B cell (primary cell): ENCODE data around the gene CA7. TPM values are rescaled to one million over a fixed set of nuclear protein-coding genes. Genes with fewer than 3 reads are reported as not detected.

Experiments
- ATAC-seq: fragments of 200-7000 bp; cut with Tn5 transposase; one replicate; pipeline ENCODE4 v1.10.0; 2021; ENCODE audit warnings: low read depth, mild to moderate bottlenecking, moderate number of reproducible peaks, moderate library complexity
- CTCF ChIA-PET: fragments of 350-600 bp; sonication (Branson Sonifier 250); formaldehyde crosslinking; loops from one replicate; lab custom pipeline; 2021; ENCODE audit warnings: antibody characterized with exemption, inconsistent platforms; lab: Charles Lee
- POLR2A ChIA-PET: fragments of 350-600 bp; sonication (Branson Sonifier 250); formaldehyde crosslinking; loops from one replicate; lab custom pipeline; 2021; ENCODE audit warnings: antibody characterized with exemption; lab: Charles Lee
- DNase-seq: peaks from one replicate; pipeline ENCODE4 v3.0.0; 2013
- H2AFZ ChIP-seq: 2 replicates; pipeline ENCODE4 v1.6.1; 2012; ENCODE audit warnings: mild to moderate bottlenecking, low read depth, low read length; ENCODE audit not compliant: insufficient read depth, poor library complexity, severe bottlenecking
- H3K27ac ChIP-seq, 2 donors: 1 replicate in 1 of 2; 2 replicates in 1 of 2; pipeline ENCODE4 v1.5.1; 2012 to 2013; ENCODE audit warnings: low read length in 2 of 2, mild to moderate bottlenecking in 2 of 2, moderate library complexity in 1 of 2
- H3K27me3 ChIP-seq, 4 experiments: fragments of 200-600 bp in 1 of 4; sonication (generic) in 1 of 4; replicated peaks in 1 of 4; 1 replicate in 2 of 4; 2 replicates in 2 of 4; pipeline versions ENCODE4 v1.6.1 to v1.7.0; 2013 to 2016; ENCODE audit warnings: low read length in 3 of 4, mild to moderate bottlenecking in 2 of 4, mixed read lengths in 1 of 4, moderate library complexity in 1 of 4; ENCODE audit not compliant: insufficient read depth in 4 of 4, control insufficient read depth in 3 of 4; ENCODE audit errors: control extremely low read depth in 1 of 4
- H3K36me3 ChIP-seq, 2 experiments: replicated peaks in 1 of 2; 1 replicate in 1 of 2; 2 replicates in 1 of 2; pipeline versions ENCODE4 v1.6.1 to v1.7.1; 2013; ENCODE audit warnings: low read length in 1 of 2; ENCODE audit not compliant: insufficient read depth in 2 of 2, control insufficient read depth in 1 of 2; ENCODE audit errors: control extremely low read depth in 1 of 2, extremely low read depth in 1 of 2
- H3K4me1 ChIP-seq, 2 donors: fragments of 200-600 bp in 1 of 2; sonication (generic) in 1 of 2; 1 replicate in 1 of 2; 2 replicates in 1 of 2; pipeline versions ENCODE4 v1.5.1 to v1.6.1; 2013 to 2017; ENCODE audit warnings: low read length in 2 of 2; ENCODE audit not compliant: control insufficient read depth in 2 of 2, insufficient read depth in 2 of 2
- H3K4me2 ChIP-seq: replicated peaks from 2 replicates; pipeline ENCODE3; 2012; ENCODE audit warnings: mild to moderate bottlenecking, low read depth, low read length; ENCODE audit not compliant: poor library complexity, severe bottlenecking
- H3K4me3 ChIP-seq, 5 experiments: fragments of 200-600 bp in 1 of 5; sonication (generic) in 1 of 5; 1 replicate in 3 of 5; 2 replicates in 2 of 5; pipeline versions ENCODE4 v1.5.1 to v1.7.0; 2011 to 2016; ENCODE audit warnings: low read length in 4 of 5, mild to moderate bottlenecking in 4 of 5, low read depth in 2 of 5, control low read depth in 1 of 5, moderate library complexity in 1 of 5; ENCODE audit not compliant: insufficient read depth in 1 of 5; ENCODE audit errors: control extremely low read depth in 1 of 5, extremely low read depth in 1 of 5
- H3K79me2 ChIP-seq: fragments of 200-600 bp; sonication (generic); one replicate; pipeline ENCODE4 v1.6.0; 2016; ENCODE audit warnings: low read length; ENCODE audit not compliant: control insufficient read depth, insufficient read depth
- H3K9ac ChIP-seq: fragments of 200-600 bp; sonication (generic); 2 replicates; pipeline ENCODE4 v1.6.1; 2017; ENCODE audit warnings: mild to moderate bottlenecking, low read length, moderate library complexity
- H3K9me3 ChIP-seq, 3 donors: one replicate each; pipeline versions ENCODE4 v1.6.1 to v1.7.1; 2013; ENCODE audit warnings: low read length in 2 of 3; ENCODE audit not compliant: control insufficient read depth in 2 of 3, insufficient read depth in 1 of 3; ENCODE audit errors: control extremely low read depth in 1 of 3
- H4K20me1 ChIP-seq: 2 replicates; pipeline ENCODE4 v1.6.0; 2012; ENCODE audit warnings: mild to moderate bottlenecking, low read length; ENCODE audit not compliant: insufficient read depth, control insufficient read depth, poor library complexity, severe bottlenecking
- H3K27ac Mint-ChIP-seq: one replicate; pipeline ENCODE4 v1.8.0; 2021; ENCODE audit warnings: mixed read lengths
- H3K27me3 Mint-ChIP-seq: one replicate; pipeline ENCODE4 v1.8.0; 2021; ENCODE audit warnings: mixed read lengths
- H3K4me1 Mint-ChIP-seq: one replicate; pipeline ENCODE4 v1.8.0; 2021; ENCODE audit warnings: mixed read lengths
- H3K4me3 Mint-ChIP-seq: one replicate; pipeline ENCODE4 v1.8.0; 2021; ENCODE audit warnings: mixed read lengths
- H3K9me3 Mint-ChIP-seq: one replicate; pipeline ENCODE4 v1.8.0; 2022; ENCODE audit warnings: mixed read lengths; ENCODE audit not compliant: insufficient read depth
- EZH2 ChIP-seq: IDR thresholded peaks from 2 replicates; pipeline ENCODE4 v1.6.1; 2012; ENCODE audit warnings: borderline replicate concordance, low read depth, mild to moderate bottlenecking, moderate library complexity, low read length; ENCODE audit not compliant: insufficient read depth, poor library complexity, severe bottlenecking
- WGBS: methylation state at CpG from one replicate; pipeline ENCODE4 v1.1.5; 2013; ENCODE audit warnings: missing lambda C conversion rate; ENCODE audit not compliant: insufficient coverage; 5-methylcytosine and 5-hydroxymethylcytosine counted together
- intact Hi-C: fragments of 100-400 bp; cut with micrococcal nuclease; formaldehyde crosslinking; loops from one replicate; pipeline ENCODE4 v1.10.0; 2022
- polyA plus RNA-seq: library from polyadenylated mRNA; depleted of rRNA; stranded (reverse); fragments of >200 nt; gene quantifications from 2 replicates; pipeline ENCODE4 v1.2.3, GENCODE V29; 2012
- total RNA-seq, 2 donors: library from RNA; stranded (reverse); fragments of 120-200 nt in 1 of 2; gene quantifications; 1 replicate in 1 of 2; 2 replicates in 1 of 2; pipeline versions ENCODE4 v1.2.3 to v1.2.4, GENCODE V29; 2013 to 2022
- TF ChIP-seq, protein P1 (sequence below): fragments of 200-600 bp; IDR thresholded peaks from one replicate; pipeline ENCODE4 v1.8.0; 2022; ENCODE audit warnings: antibody characterized with exemption, mild to moderate bottlenecking

CA7 gene
- total and polyA plus RNA-seq, 2 donors (not counting 1 experiment from before 2014, with no cell fraction given): not detected

DNA sequence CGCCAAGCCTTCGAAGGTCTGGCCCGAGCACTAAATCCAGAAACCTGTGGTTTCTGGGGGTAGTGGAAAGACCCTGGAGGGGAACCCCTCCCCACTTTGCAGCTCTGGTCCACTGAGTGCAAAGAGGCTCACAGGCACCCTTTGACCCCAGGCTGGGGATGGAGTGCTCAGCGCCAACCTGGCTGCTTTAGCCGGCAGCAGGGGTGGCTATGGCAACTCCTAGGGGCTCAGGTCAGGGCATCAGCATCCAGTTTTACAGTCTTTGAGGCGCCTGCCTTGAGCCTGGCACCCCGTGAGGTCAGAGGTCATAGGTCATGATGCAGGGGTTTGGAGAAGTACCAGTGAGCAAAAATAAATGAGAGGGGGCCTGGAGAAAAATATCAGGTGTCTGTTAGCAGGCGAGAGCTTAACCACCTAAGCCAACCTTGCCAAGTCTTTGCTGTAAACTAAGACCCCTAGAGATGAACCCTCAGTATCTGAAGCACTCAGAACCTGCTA, 17.9 kb downstream of the CA7 start:
- Mint-ChIP-seq H3K27me3 (no peaks in the 10 kb centered on the region), H3K27ac (no peak overlapping the region), H3K4me3 (no peak overlapping the region), H3K4me1 (no peaks in the 10 kb centered on the region), H3K9me3 (no peaks in the 10 kb centered on the region)
- WGBS: 100% methylated on average over 4 of the region's 8 CpGs
- no peak overlapping the region for H2AFZ ChIP-seq
- no peak for TF ChIP-seq EZH2
- TF ChIP-seq, protein P1, sequence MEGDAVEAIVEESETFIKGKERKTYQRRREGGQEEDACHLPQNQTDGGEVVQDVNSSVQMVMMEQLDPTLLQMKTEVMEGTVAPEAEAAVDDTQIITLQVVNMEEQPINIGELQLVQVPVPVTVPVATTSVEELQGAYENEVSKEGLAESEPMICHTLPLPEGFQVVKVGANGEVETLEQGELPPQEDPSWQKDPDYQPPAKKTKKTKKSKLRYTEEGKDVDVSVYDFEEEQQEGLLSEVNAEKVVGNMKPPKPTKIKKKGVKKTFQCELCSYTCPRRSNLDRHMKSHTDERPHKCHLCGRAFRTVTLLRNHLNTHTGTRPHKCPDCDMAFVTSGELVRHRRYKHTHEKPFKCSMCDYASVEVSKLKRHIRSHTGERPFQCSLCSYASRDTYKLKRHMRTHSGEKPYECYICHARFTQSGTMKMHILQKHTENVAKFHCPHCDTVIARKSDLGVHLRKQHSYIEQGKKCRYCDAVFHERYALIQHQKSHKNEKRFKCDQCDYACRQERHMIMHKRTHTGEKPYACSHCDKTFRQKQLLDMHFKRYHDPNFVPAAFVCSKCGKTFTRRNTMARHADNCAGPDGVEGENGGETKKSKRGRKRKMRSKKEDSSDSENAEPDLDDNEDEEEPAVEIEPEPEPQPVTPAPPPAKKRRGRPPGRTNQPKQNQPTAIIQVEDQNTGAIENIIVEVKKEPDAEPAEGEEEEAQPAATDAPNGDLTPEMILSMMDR: no peak
- H4K20me1 ChIP-seq: no peaks in the 10 kb centered on the region
- DNase-seq (no peak), ATAC-seq (no peak)
- no peak overlapping the region for H3K4me3 ChIP-seq
- no peaks in the 10 kb centered on the region for H3K36me3 ChIP-seq
- ChIA-PET POLR2A (no interaction called here), CTCF (interaction anchor here (1.5 to 1.6 kb wide), 2 partner anchors 11 to 23 kb away, joined by 3 to 4 read pairs; no protein-coding TSS in a partner anchor)
- no peak overlapping the region for H3K9ac ChIP-seq
- H3K27ac ChIP-seq: no peak overlapping the region
- H3K4me2 ChIP-seq: no peak overlapping the region
- intact Hi-C loops: no loop called here
- H3K9me3 ChIP-seq: no peaks in the 10 kb centered on the region
- peaks cover 0 to 3% (median 0%) of the 10 kb centered on the region in 4 experiments for H3K27me3 ChIP-seq
- no peaks in the 10 kb centered on the region for H3K79me2 ChIP-seq
- H3K4me1 ChIP-seq: no peaks in the 10 kb centered on the region

DNA sequence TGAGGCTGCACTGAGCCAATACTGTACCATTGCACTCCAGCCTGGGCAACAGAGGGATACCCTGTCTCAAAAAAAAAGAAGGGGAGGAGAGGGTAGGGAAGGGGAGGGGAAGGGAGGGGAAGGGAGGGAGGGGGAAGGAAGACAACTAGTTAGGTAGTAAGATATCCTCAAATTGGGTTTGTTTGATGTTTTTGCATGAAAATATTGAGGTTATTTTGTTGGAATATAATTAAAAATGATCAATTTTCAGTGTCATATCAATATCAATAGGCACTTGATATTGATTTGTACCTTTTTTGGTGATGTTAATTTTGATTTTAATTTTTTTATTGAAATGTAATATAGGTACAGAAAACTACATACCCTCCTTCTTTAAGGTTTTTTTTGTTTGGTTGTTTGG, 19.5 kb downstream of the CA7 start:
- Histone ChIP-seq H3K9me3 (no peaks in the 10 kb centered on the region), H3K4me1 (no peaks in the 10 kb centered on the region), H3K4me2 (no peak overlapping the region), H3K36me3 (no peaks in the 10 kb centered on the region), H3K79me2 (no peaks in the 10 kb centered on the region), H3K27ac (no peak overlapping the region), H3K9ac (no peak overlapping the region), H4K20me1 (no peaks in the 10 kb centered on the region), H3K27me3 (peaks cover 0 to 6% (median 0%) of the 10 kb centered on the region in 4 experiments), H2AFZ (no peak overlapping the region), H3K4me3 (no peak overlapping the region)
- no peak for DNase-seq
- ChIA-PET POLR2A (no interaction called here), CTCF (interaction anchor here (0.8 to 1.6 kb wide), 2 partner anchors 9 kb away, joined by 3 to 4 read pairs; no protein-coding TSS in a partner anchor)
- Mint-ChIP-seq H3K4me1 (no peaks in the 10 kb centered on the region), H3K9me3 (no peaks in the 10 kb centered on the region), H3K4me3 (no peak overlapping the region), H3K27me3 (peaks cover 5% of the 10 kb centered on the region), H3K27ac (no peak overlapping the region)
- TF ChIP-seq, protein P1: no peak
- no peak for TF ChIP-seq EZH2
- no peak for ATAC-seq
- intact Hi-C loops: no loop called here
